Measurements from ENCODE around the gene RHOC. TPM values are rescaled to one million over a fixed set of nuclear protein-coding genes. Genes with fewer than 3 reads are reported as not detected.

Gene RHOC
- total RNA-seq (2021; ENCODE audit: unreplicated experiment): 154 TPM
- polyA plus RNA-seq (2012): 306 and 377 TPM in 2 replicates
- percentile 78 among the genes with signal in this experiment for Bru-seq, nascent RNA
- percentile 92 among the genes with signal in this experiment for BruChase-seq, experiment 1, labeled RNA remaining after a 6-hour chase
- percentile 85 among the genes with signal in this experiment for BruChase-seq, experiment 2, labeled RNA remaining after a 2-hour chase
- long read RNA-seq, transcript RHOC-208 (5 exons, 1,355 nt): major isoform, 38 of 99 reads
- long read RNA-seq, transcript RHOC-202 (6 exons, 1,418 nt): minor isoform, 16 of 99 reads
- long read RNA-seq, partial matches to known transcripts: 26 of 99 reads
- long read RNA-seq, other reads (novel, unspliced or antisense): 18 of 99 reads

- intact Hi-C loops (cut with micrococcal nuclease): loop anchor here (1.0 to 10.0 kb wide), 2 partner anchors 182 to 315 kb away; no protein-coding TSS in a partner anchor
- H3K27ac ChIP-seq (ENCODE audit: low read depth, low read length): peak within 1 kb of the TSS; percentile 77
- peak within 1 kb of the TSS; percentile 93 for H3K4me2 ChIP-seq (ENCODE audit: low read length)
- H3K79me2 ChIP-seq (ENCODE audit: insufficient read depth, low read length): peaks cover 39% of the 10 kb centered on the region
- ATAC-seq (peak; percentile 78), DNase-seq (ENCODE audit: low read depth, low spot score) (no peak)
- ChIA-PET CTCF (interaction anchor here (0.7 to 2.9 kb wide), 5 partner anchors 10 to 337 kb away, joined by 3 to 16 read pairs (median 4); no protein-coding TSS in a partner anchor), RAD21 (ENCODE audit: low non-redundant PET in 1 of 2, low total read pairs in 2 of 2, uncharacterized antibody in 2 of 2, unreplicated experiment in 2 of 2) (no interaction called here), POLR2A (no interaction called here)
- peaks cover 2 to 7% of the 10 kb centered on the region in 2 experiments; a peak in 1 of 4 replicates for H3K36me3 ChIP-seq (ENCODE audit: control insufficient read depth in 1 of 2, insufficient read depth in 2 of 2, low read length in 2 of 2)
- H3K4me1 ChIP-seq (ENCODE audit: control insufficient read depth in 1 of 2, insufficient read depth in 2 of 2, low read length in 2 of 2): peaks cover 25 to 48% of the 10 kb centered on the region in 2 experiments
- H4K20me1 ChIP-seq (ENCODE audit: insufficient read depth): no peaks in the 10 kb centered on the region
- no peaks in the 10 kb centered on the region for H3K27me3 ChIP-seq (ENCODE audit: insufficient read depth, low read length)
- no peaks in the 10 kb centered on the region for H3K9me2 ChIP-seq (ENCODE audit: insufficient read depth)
- TF ChIP-seq POLR2A (IDR thresholded peaks at IDR 0.05; ENCODE audit: borderline replicate concordance, extremely low read depth, insufficient read depth, insufficient read length): no peak
- TF ChIP-seq ZFX (IDR thresholded peaks at IDR 0.05): peak; percentile 46
- no peak for TF ChIP-seq RAD21 (IDR thresholded peaks at IDR 0.05; ENCODE audit: low read depth)
- peak; percentile 86 for TF ChIP-seq POLR2AphosphoS5 (IDR thresholded peaks at IDR 0.05; ENCODE audit: low read depth, low read length)
- TF ChIP-seq EZH2phosphoT487 (IDR thresholded peaks at IDR 0.05; ENCODE audit: borderline replicate concordance): no peak
- TF ChIP-seq ZBTB33 (IDR thresholded peaks at IDR 0.05; ENCODE audit: extremely low read depth, insufficient replicate concordance, low read length): no peak
- TF ChIP-seq EZH2 (IDR thresholded peaks at IDR 0.05): no peak
- no peak for TF ChIP-seq EGR1 (IDR thresholded peaks at IDR 0.05; ENCODE audit: low read depth)
- no peak for TF ChIP-seq MAX (IDR thresholded peaks at IDR 0.05)
- peak within 1 kb of the TSS; percentile 90 for H3K9ac ChIP-seq (ENCODE audit: low read length)
- no peak within 1 kb of the TSS for H2AFZ ChIP-seq (ENCODE audit: low read depth, low read length, poor library complexity, severe bottlenecking)
- H3K4me3 ChIP-seq (replicated peaks in 1 of 2; ENCODE audit: low read depth in 1 of 2, low read length in 2 of 2): peak within 1 kb of the TSS; percentile 87 to 90
- BruUV-seq (replicated peaks): no TSS peak
- no peaks in the 10 kb centered on the region for H3K9me3 ChIP-seq (ENCODE audit: control insufficient read depth in 1 of 2, insufficient read depth in 1 of 2, low read depth in 1 of 2, low read length in 2 of 2)
These were observed at the start of gene RHOC for GRCh38 chr1:112706505-112707220. Gene RHOC (minus strand): TSS chr1:112707127. CDS start chr1:112703799, 3,328 bp downstream.

Data from HCT116 (cell line).